ENCODE results near the gene MRAS.

Gene MRAS

DNA sequence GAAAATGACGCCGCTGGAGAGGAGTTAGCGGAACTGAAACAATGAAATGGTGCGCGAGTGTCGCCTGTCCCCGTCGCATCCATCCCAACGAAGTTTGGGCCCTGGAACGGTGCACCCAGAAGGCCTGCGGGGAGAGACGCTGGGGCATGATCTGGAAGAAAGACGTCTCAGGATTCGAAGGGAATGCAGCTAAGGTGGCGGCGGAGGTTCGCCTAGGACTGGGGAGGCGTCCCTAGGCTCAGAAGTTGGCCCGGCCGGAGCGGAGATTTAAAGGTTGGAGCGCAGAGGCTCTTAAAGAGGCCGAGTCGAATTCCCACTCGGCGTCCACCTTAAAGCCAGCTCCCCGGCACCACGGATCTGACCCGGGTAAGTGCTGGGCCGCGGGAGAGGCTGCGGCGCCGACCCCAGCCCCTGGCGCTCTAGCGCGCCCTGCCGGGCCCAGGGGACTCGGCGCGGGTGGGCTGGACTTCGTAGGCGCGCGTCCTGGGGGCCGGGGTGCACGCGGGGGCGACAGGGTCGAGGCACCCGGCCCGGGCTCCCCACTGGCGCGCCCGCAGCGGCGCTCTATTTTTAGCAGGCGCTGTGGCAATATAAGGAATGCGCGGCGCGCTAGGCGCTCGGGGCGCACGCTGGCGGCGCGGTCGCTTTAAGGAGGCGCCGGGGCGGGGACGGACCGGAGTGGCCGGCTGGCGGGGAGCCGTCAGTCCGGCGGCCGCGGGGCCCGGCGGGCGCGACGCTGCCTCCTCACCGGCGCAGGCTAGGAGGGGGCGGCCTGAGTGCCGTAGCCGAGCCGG is at the start of gene MRAS:
TSS of gene MRAS (plus strand) at position 620 of the 794 bp plus-strand sequence. CDS start 24,305 bp downstream, outside the sequence.
- TF ChIP-seq, protein P1, sequence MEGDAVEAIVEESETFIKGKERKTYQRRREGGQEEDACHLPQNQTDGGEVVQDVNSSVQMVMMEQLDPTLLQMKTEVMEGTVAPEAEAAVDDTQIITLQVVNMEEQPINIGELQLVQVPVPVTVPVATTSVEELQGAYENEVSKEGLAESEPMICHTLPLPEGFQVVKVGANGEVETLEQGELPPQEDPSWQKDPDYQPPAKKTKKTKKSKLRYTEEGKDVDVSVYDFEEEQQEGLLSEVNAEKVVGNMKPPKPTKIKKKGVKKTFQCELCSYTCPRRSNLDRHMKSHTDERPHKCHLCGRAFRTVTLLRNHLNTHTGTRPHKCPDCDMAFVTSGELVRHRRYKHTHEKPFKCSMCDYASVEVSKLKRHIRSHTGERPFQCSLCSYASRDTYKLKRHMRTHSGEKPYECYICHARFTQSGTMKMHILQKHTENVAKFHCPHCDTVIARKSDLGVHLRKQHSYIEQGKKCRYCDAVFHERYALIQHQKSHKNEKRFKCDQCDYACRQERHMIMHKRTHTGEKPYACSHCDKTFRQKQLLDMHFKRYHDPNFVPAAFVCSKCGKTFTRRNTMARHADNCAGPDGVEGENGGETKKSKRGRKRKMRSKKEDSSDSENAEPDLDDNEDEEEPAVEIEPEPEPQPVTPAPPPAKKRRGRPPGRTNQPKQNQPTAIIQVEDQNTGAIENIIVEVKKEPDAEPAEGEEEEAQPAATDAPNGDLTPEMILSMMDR (IDR thresholded peaks at IDR 0.05; ENCODE audit: low read depth, low read length): peak; percentile 16
- DNase-seq (ENCODE audit: extremely low read depth, low read depth): peak; percentile 38

DNA sequence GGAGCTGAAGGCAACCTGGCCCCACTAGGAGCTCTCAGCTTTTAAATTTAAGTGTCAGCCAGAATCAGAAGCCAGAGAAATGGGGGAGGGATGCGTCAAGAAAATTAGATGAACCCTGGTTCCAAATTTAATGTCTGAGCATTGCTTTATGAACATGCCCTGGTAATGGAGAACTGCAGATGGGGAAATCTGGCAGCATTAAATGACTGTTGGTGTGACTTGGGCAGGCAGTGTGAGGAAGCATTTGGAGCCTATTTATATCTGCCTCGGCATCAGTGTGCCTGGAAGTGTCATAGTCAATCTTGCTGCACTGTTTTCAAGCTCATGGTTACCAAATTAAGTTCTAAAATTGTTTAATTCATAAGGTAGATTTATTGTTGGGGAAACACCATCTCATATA is 47.7 kb upstream of the MRAS start:
- TF ChIP-seq, protein P1 (IDR thresholded peaks at IDR 0.05; ENCODE audit: low read depth, low read length): no peak
- no peak for DNase-seq (ENCODE audit: extremely low read depth, low read depth)

DNA sequence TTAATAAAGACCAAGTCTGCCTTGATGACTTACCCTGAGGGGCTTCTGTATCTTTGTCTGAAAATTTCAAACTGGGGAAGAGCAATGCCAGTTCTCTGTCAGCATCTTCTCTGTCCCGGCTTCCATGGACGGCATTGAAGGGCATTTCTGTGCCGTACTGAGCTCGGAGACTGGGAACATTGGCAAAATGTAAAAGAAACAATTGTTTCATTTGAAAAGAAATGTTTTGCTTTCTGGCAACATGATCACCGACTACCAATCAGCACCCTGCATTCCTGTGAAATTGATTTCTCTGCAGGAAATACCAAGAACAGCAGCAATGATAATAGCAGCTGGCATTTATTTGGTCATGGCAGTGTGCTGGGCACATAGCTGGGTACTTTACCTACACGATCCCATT is 44.9 kb upstream of the MRAS start:
- DNase-seq (ENCODE audit: extremely low read depth, low read depth): no peak
- TF ChIP-seq, protein P1 (IDR thresholded peaks at IDR 0.05; ENCODE audit: low read depth, low read length): no peak

DNA sequence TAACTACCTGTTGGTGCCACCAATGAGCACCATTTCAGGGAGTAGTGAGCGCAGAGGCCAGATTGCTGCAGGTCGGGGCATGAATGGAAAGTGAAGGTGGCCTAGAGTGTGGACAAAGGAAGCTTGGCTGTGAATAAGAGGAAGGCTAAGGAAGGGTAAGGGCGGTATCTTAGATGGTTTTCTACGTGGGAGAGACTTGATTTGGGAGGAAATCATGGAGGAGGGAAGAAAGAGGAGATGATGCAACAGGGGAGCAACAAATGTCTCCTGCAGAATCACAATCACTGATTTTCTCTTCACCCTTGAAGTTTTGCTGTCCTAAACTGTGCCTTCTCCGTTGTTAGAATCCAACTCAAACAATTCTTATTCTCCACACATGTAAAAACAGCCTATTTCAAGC is 40.5 kb upstream of the MRAS start:
- TF ChIP-seq, protein P1 (IDR thresholded peaks at IDR 0.05; ENCODE audit: low read depth, low read length): no peak
- DNase-seq (ENCODE audit: extremely low read depth, low read depth): no peak

DNA sequence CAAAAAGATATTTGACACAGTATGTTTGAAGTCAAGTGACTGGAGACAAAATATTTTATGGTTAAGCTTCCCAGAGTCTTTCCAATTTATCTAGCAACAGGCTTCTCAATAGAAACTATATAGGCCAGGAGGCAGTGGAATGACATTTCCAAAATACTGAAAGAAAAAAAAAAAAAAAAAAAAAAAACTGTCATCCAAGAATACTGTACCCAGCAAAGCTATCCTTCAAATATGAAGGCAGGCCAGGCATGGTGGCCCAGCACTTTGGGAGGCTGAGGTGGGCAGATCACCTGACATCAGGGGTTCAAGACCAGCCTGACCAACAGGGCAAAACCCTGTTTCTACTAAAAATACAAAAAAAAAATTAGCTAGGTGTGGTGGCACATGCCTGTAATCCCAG is 39.6 kb upstream of the MRAS start:
- TF ChIP-seq, protein P1 (IDR thresholded peaks at IDR 0.05; ENCODE audit: low read depth, low read length): no peak
- DNase-seq (ENCODE audit: extremely low read depth, low read depth): no peak

DNA sequence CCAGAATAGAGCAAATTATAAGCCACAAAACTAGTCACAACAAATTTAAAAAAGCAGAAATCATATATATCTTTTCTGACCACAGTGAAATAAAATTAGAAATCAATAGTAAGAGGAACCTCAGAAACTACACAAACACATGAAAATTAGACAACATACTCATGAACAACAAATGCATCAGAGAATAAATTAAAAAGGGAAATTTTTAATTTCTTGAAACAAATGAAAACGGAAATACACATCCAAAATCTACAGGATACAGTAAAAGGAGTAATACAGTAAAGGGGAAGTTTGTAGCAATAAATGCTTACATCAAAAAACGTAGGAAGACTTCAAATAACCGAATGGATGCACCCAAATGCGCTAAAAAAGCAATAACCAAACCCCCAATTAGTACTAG is 37.9 kb upstream of the MRAS start:
- no peak for DNase-seq (ENCODE audit: extremely low read depth, low read depth)
- TF ChIP-seq, protein P1 (IDR thresholded peaks at IDR 0.05; ENCODE audit: low read depth, low read length): no peak

DNA sequence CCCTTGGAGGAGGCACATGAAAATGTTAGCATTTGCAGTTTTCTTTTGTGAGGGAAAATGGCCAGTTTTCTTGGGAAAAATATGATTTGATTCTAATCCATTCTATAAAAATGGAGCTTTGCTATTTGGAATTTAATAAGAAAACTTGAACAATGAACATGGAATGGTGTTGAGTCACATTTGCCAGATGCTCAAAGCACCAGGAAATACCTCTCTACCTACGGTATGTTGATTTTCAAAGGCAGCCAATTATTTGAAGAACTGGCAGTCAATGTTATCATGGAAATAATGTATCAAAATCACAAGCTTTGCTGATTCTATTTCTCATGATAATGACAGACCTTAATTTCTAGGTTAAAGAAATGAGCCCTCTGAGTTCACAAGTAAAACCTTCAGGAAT is 33.6 kb upstream of the MRAS start:
- no peak for DNase-seq (ENCODE audit: extremely low read depth, low read depth)
- TF ChIP-seq, protein P1 (IDR thresholded peaks at IDR 0.05; ENCODE audit: low read depth, low read length): no peak
